Limb (tissue), 2 donors: ENCODE data around the gene PKN2.

Source experiments
- DNase-seq, 2 donors: peaks; one replicate each; pipeline ENCODE4 v3.0.0-alpha.2; 2016; ENCODE audit errors: extremely low spot score in 2 of 2

PKN2 gene

DNA sequence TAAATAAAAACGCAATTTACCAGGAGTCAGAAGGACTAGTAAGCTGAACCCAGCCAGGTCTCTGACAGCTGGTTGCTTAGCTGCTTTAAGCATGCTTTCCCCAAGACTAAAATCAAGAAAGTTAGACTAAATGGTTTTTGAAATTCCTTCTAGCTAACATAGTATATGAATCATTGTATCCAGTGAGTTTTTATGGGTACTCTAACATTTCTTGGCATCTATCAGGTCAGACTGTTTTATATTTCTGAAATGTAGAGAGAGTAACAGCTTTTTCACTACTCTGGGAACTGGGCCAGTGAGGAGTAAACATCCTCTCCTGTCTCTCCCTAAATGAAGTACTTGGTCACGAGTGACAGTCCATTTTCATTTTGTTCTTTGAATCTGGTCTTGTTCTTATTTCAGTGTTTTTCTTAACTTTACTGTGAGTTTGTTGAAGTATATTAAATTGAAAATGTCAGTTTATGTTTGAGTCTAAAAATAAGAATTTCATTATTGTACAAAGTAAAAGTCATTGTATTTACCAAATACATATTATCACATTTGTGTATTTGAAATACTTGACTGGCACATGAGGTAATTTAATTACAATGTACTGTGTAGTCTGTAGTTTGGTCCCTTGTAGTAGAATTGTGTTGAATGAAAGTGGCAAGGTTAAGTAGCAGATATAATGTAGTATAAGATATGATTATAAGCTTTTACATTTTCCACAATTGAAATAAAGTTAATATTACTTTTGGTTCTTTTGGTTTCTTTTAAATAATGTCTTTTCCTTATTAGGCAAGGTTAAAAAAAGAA lies 47.6 kb downstream of the PKN2 start:
- DNase-seq: peak in 1 of 2 donors; percentile 66

DNA sequence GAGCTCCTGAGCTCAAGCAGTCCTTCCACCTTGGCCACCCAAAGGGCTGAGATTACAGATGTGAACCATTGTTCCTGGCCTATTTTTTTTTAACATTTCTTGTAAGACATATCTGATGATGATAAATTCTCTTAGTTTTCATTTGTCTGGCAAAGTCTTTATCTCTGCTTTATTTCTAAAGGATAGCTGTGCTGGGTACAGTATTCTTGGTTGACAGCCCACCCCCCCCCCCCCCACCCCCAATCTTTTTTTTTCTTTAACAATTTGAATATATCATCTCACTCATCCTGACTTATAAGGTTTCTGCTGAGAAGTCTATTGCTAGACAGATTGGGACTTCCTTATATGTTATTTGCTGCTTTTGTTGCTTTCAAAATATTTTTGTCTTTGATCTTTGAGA lies 51.3 kb downstream of the PKN2 start:
- DNase-seq: no peak

DNA sequence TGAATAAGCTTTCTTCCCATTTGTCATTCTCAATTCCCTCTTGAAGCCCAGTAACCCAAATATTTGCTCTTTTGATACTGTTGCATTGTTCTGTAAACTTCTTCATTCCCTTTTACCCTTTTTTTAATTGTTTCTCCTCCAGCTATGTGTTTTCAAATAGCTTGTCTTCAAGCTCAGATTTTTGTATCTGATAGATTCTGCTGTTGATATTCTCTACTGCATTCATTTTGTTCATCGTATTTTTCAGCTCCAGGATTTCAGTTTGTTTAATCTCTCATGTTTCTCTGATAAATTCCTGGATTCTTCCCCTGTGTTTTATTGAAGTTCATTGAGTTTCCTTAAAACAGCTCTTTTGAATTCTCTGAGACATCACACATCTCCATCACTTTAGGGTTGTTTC lies 51.8 kb downstream of the PKN2 start:
- DNase-seq: no peak

DNA sequence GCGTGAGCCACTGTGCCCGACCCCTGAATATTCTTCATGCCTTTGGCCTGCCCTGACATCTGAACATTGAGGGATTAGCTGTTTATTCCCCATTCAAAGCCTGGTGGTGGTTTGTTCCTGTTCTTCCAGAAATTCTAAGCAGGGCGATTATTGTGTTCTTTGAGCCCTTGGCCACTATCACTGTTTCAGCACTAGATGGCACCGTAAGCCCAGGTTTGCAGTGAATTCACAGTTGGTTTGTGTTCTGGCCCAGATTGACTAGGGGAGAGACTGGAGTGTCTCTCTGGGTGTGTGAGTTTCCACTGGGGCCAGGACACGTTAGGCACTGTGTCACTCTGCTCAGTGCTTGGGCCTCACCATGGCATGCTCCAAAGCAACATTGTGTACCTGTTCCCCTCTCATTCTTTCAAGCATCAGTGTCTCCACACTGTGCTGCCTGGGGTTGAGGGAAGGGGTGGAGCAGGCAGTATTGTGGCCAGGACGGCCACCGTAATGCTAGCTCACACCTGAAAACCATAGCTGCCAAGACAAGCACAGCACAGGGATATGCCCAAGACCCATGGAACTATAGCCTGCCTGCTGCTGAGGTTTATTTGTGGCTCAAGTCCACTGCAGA lies 52.7 kb downstream of the PKN2 start:
- DNase-seq: no peak

DNA sequence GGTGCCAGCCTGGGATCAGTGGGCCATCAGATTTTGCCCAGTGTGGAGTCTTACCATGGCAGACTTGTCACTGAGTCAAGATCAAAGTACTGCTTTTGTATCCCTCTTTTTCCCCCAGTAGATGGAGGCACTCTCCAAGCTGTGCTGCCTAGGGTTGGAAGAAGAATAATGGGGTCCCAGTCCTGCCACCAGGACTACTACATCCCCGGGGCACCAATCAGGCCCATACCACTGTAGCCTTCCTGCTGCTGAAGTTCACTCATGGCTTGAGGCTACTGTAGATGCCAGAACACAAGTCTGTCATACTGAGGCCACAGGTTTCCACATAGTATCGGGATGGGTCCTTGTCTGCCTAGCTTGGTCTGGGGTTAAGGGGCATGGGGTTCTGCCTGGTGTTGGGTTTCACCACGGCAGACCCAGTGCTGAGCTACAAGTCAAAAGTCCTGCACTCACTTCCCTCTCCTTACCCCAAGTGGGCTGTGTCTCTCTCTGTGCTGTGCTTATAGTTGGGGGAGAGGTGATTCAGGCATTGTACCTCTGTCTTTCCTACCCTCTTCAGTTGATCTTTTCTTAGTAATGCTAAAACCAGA lies 53.4 kb downstream of the PKN2 start:
- no peak for DNase-seq

DNA sequence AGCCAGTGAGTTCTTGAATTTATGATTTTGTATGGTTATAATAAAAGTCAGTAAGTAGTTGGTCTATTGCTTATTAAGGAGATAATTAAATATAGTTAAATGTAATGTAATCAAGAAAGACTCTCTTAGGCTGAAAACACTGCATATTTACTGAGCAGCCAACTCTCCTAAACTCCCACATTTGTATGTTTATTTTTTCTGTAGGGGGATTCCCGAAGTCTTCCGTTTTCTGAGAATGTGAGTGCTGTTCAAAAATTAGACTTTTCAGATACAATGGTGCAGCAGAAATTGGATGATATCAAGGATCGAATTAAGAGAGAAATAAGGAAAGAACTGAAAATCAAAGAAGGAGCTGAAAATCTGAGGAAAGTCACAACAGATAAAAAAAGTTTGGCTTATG lies 56.7 kb downstream of the PKN2 start:
- DNase-seq: no peak

DNA sequence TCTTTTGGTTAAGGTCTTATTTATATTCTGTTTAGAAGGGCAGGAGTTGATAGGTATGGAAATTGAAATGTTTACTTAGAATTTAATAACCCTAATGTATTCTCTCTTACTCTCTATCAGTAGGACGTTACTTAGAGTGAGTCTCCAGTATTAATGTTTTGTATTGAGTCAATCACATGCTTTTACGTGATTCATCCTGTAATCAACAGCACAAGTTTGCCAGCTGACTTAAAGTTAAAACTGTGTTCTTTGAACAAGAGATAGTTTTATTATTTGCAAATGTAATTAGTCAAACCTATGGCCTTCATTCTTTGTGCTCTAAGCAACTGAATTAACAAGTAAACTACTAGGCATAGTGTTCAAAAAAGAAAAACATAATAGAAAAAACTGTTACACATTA lies 57.3 kb downstream of the PKN2 start:
- no peak for DNase-seq

DNA sequence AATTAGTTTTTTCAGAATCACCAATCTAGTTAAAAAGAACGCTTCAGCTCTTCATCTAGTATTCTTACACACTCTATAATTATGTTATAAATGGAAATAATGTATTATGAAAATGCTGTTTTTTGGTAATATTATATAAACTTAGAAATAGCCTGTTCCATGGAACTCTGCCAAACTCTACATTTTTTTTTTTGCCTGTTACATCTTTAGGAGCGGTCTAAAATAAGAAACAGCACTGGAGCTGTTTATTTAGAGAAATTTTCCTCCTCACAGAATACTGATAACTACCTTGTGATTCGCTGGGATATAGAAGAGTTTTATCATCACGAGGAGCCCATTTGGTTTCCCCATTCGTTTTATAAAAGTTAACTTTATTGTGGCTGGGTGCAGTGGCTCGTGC lies 58.5 kb downstream of the PKN2 start:
- peak in 1 of 2 donors; percentile 11 for DNase-seq

DNA sequence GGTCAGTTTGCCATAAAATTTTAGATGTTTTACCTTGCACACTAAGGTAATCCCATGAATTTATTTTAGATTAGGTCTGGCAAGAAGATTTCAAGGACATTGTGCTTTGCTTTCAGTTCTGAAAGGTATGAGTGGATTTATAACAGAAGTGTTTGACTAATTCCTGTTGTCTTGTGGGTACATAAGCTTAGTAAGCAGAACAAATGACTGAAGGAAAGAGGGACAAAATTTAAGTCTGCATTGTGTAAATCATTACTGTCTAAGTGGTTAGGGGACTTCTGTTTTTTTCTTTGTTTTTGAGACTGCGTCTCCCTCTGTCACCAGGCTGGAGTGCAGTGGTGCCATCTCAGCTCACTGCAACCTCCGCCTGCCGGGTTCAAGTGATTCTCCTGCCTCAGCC lies 60.1 kb downstream of the PKN2 start:
- no peak for DNase-seq

DNA sequence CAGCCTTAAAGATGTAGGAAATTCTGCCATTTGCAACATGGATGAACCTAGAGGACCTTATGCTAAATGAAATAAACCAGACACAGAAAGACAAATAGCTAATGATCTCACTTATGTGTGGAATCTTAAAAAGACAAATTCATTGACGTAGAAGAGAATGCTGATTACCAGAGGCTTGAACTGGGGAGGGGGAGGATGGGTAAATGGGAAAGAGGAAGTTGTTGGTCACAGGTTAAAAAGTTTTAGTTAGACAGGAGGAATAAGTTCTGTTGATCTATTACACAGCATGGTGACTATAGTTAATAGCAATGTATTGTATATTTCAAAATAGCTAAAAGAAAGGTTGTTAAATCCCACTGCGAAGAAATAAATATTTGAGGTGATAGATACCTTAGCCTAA lies 62.8 kb downstream of the PKN2 start:
- DNase-seq: no peak

DNA sequence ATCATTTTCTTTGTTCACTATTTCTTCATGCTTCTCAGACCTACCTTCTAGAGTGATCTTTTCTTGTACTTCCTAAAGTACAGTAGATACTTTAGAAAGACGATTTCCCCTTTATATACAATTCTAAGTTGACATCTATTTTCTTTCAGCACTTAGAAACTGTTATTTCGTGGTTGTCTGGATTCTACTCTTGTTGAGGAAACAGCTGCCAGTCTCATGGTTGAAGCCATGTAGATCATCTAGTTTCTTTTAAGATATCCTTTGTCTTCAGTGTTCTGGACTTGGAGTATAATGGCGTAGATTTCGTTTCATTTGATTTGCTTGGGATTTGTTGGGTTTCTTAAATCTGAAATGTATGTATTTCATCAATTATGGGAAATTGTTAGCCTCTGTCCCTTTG lies 67.6 kb downstream of the PKN2 start:
- no peak for DNase-seq

DNA sequence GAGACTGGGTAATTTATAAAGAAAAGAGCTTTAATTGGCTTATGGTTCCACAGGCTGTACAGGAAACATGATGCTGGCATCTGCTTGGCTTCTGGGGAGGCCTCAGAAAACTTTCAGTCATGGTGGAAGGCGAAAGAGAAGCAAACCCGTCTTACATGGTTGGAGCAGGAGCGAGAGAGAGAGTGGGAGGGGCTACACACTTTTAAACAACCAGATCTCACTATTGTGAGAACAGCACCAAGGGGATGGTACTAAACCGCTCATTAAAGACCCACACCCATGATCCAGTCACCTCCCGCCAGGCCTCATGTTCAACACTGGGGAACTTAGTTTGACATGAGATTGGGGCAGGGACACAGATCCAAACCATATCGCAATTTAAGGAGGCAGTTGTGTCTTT lies 69.4 kb downstream of the PKN2 start:
- no peak for DNase-seq

DNA sequence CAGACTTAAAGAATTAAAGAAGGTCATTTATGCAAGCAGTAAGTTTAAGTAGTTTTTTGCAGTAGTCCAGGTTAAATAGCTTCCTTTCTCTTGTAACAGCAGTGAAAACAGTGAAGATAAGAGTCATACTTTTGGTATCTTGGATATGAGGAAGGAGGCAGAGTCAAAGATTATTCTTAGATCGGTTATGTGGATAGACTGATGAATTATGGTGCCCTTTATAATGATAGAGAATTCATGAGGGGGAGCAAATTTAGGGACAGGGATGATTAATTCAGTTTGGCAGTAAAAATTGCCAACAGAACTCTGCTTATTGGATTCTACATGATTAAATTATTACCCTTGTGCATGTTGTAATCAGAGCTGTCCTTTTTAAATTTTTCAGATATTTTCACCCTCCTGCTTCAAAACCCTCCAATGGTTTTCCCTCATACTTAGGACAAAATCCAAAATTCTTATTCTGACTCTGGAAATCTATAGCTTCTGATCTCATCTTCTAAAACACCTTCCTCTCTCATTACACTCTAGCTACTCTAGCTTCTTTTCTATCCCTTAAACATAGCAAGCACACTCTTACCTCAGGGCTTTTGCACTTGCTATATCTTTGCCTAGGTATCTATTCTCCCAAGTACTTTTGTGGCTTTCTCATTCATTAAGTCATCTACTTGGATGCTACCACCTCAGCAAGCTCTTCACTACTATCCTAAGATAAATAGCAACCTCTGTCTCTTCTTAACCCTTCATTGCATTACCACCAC lies 79.8 kb downstream of the PKN2 start:
- no peak for DNase-seq

DNA sequence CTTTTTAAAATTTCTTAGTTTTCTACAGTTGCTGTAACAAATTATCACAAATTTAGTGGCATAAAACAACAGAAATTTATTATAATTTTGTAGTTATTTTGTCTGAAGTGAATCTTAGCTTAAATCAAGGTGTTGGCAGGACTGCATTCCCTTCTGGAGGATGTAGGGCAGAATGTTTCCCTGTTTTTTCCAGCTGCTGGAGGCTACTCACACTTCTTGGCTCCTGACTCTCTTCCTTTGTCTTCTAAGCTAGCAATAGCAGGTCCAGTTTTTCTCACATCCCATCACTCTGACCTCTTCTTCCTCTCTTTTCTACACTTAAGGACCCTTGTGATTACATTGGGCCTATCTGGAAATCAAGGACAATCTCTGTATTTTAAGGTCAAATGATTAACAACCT lies 84.1 kb downstream of the PKN2 start:
- DNase-seq: no peak

DNA sequence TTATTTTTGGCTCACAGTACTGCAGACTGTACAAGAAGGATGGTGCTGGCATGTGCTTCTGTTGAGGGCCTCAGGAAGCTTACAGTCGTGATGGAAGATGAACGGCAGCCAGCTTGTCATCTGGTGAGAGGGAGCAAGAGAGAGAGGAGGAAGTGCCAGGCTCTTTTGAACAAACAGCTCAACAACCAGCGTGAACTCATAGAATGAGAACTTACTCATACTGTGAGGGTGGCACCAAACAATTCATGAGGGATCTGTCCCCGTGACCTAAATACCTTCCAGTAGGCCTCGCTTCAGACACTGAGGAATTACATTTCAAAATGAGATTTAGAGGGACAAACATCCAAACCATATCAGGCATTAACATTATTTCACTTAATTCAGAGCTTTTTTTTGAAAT lies 84.7 kb downstream of the PKN2 start:
- no peak for DNase-seq

DNA sequence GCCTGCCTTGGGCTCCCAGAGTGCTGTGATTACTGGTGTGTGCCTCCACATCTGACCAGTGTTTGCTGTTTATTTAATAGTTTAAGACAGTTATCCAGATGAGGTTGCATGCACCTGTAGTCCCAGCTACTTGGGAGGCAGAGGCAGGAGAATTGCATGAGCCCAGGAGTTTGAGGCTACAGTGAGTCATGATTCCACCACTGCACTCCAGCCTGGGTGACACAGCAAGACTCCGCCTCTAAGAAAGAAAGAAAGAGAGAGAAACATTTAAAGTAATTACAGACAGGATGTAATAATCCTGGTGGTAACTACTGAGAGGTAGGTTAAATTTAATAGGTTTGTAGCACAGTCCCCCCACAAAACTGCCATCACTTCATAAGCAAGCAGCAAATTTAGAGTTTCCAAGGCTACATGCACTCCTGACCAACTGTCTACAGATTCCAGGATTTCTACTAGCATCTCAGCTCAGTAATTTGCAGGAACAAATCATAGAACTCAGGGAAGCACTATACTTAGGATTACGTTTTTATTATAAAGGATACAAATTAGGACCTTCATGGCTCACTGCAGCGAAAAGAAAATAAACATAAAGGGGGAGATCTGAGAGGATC lies 89.6 kb downstream of the PKN2 start:
- no peak for DNase-seq

DNA sequence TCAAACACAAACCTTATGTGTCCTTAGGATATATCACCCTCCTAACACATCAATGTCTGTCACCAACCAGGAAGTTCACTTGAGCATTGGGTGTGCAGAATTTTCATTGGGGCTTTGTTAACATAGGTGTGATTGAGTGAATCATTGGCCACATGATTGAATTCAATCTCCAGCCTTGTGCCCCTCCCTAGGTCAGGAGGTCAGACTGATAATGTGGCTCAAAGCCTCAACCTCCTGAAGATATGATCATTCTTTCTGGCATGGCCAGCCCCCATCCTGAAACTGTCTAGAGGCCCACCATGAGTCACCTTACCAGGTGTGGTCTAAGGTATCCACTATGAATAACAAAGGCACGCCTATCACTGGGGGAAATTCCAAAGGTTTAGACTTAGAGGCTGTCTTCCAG lies 90.1 kb downstream of the PKN2 start:
- no peak for DNase-seq

DNA sequence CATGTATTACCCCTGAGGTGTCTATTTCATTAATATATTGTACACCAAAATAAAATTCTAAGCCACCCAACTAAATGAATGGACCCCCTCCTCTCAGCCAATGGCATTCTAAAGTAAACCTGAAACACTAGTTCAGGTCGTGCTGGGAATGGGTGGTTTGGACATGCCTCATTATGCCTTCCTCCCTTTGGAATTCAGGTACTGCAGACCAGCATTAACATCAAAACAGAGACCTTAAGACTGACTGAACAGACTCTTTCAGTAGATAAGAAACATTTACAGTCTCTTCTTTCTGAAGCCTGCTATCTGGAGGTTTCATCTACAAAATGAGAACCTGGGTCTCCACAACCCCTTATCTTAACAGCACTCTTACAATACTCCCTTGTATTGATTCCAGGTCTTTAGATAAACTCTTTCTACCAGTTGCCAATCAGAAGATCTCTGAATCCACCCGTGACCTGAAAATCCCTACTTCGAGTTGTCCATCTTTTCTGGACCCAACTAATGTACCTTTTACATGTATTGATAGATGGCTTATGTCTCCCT lies 93.6 kb downstream of the PKN2 start:
- DNase-seq: no peak

DNA sequence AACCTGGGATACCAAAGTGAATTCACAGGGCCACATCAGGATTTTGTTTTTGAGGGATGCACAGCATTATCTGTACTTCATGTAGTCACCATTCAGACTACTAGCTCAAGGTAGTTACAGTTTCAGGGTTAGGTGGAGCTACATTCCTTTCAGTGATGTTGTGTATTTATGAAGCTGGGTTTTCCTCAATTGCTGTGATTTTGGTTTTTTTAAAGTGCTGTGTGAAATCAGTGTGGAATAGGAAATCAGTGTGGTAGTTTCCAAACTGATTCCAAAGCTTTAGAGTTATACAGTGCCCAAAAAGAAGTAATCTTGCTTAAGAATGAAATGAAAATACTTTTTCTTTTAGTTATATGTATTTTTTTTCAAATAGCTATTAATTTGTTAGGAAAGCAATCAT lies 95.8 kb downstream of the PKN2 start:
- DNase-seq: no peak

DNA sequence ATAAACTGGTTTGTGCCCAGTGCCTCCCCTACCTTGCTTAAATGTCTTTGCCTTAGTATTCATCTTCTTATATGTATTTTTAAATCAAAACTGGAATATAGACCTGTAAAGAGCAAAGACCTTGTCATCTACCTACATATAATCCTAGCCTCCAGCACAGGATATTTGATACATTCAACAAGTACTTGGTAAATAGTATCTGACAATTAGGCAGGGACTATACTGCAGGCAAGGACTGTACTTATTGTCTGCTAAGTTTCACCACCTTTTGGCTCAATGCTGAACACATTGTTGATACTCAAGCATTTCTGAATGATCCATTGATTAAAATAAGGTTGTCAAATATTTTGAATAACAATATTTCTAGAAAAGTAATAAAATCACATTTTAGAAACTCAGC lies 96.4 kb downstream of the PKN2 start:
- no peak for DNase-seq

DNA sequence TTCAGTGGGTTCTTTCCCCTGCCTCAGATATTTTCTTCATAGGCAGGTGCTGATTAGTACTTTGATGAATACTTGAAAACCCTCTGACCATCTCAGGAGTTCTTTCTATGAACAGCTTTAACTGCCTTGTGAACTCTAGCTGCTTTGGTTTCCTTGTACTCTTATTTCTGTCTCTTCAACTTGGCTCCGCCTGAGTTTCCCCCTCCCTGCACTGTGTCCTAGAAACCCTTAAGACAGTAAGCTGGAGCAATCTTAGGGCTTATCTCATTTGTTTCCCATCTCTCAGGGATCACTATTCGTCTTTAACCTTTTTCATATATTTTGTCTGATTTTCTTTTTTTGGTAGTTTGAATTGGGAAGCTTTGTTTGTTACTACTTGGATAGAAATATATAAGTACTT lies 99.1 kb downstream of the PKN2 start:
- no peak for DNase-seq

DNA sequence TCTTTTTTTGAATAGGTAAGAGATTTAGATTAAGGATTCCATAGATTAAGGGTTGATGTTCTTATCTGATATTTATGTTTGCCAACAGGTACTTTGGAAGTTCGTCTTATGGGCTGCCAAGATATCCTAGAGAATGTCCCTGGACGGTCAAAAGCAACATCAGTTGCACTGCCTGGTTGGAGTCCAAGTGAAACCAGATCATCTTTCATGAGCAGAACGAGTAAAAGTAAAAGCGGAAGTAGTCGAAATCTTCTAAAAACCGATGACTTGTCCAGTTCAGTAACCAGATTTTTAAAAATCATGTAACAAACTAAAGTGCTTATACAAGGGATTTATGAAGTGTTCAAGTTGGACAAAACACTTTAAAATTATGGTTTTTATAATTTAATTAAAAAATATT lies 100.5 kb downstream of the PKN2 start:
- DNase-seq: no peak
